Duodenal mucosa (tissue), 2 donors: ENCODE measurements around the gene TOP3A.
A peak's percentile ranks its signal among the peaks of the same experiment; 100 is the strongest.

Experiments
- H3K27ac ChIP-seq: one replicate; pipeline ENCODE4 v1.7.0; 2013; ENCODE audit warnings: low read depth, low read length
- H3K27me3 ChIP-seq, 2 donors: one replicate each; pipeline ENCODE4 v1.7.0; 2013; ENCODE audit warnings: low read length in 2 of 2, control low read depth in 1 of 2; ENCODE audit not compliant: insufficient read depth in 2 of 2, control insufficient read depth in 1 of 2
- H3K36me3 ChIP-seq, 2 donors: one replicate each; pipeline ENCODE4 v1.7.0; 2013; ENCODE audit warnings: low read length in 2 of 2, control low read depth in 1 of 2; ENCODE audit not compliant: insufficient read depth in 2 of 2, control insufficient read depth in 1 of 2
- H3K4me1 ChIP-seq, 2 donors: one replicate each; pipeline ENCODE4 v1.7.0; 2013; ENCODE audit warnings: low read length in 2 of 2, control low read depth in 1 of 2; ENCODE audit not compliant: insufficient read depth in 2 of 2, control insufficient read depth in 1 of 2
- H3K4me3 ChIP-seq, 2 donors: one replicate each; pipeline ENCODE4 v1.7.0; 2013; ENCODE audit warnings: low read length in 2 of 2, low read depth in 1 of 2
- H3K9ac ChIP-seq, 2 donors: one replicate each; pipeline ENCODE4 v1.7.0; 2013; ENCODE audit warnings: low read length in 2 of 2, low read depth in 1 of 2
- H3K9me3 ChIP-seq, 2 donors: one replicate each; pipeline ENCODE4 v1.7.0; 2013; ENCODE audit warnings: low read length in 2 of 2, control low read depth in 1 of 2; ENCODE audit not compliant: control insufficient read depth in 1 of 2

TOP3A gene

GRCh38 chr17:18226284-18226945 lies 88.4 kb downstream of the TOP3A start:
- Histone ChIP-seq H3K4me3 (peak overlapping the region; percentile 86), H3K36me3 (no peaks in the 10 kb centered on the region), H3K4me1 (peaks cover 8 to 15% of the 10 kb centered on the region in 2 donors), H3K27ac (no peak overlapping the region), H3K9ac (peak overlapping the region; percentile 54 to 61), H3K9me3 (no peaks in the 10 kb centered on the region), H3K27me3 (no peaks in the 10 kb centered on the region)

DNA sequence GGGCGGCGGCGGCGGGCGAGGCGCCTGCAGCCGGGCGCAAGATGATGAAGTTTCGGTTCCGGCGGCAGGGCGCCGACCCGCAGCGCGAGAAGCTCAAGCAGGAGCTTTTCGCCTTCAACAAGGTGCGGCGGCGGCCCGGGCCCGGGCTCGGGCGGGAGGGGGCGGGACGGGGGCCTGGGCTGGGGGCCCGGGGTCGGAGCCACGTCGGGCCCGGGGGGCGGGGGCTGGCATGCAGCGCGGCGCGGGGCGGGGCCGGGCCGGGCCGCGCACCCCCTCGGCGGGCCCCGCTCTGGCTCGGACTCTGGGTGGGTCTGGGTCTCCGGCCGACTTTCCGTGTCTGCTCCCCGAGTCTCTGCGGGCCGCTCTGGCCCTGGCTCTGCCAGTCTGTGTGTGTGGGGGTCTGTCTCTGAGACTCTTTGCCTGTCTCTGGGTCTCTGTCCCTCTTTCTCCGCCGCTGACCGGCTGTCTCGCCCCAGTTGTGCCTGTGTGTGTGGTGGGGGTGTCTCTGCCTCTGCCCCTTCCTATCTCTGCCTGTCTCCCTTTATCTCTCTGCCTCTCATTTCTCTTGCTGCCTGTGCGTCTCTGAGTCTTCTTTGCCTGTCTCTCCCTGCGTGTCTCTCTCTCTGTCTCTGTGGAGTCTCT lies 89.0 kb downstream of the TOP3A start:
- Histone ChIP-seq H3K9ac (peak overlapping the region; percentile 54 to 61), H3K27me3 (no peaks in the 10 kb centered on the region), H3K4me1 (peaks cover 8 to 15% of the 10 kb centered on the region in 2 donors), H3K4me3 (peak overlapping the region; percentile 86), H3K36me3 (no peaks in the 10 kb centered on the region), H3K27ac (no peak overlapping the region), H3K9me3 (no peaks in the 10 kb centered on the region)

GRCh38 chr17:18225121-18225641 lies 89.6 kb downstream of the TOP3A start, which contains the start of gene LLGL1:
Gene LLGL1 (plus strand): TSS chr17:18225635. CDS start chr17:18225683, 48 bp downstream.
- Histone ChIP-seq H3K27me3 (no peaks in the 10 kb centered on the region), H3K9me3 (no peaks in the 10 kb centered on the region), H3K4me3 (peak within 1 kb of the TSS; percentile 86), H3K36me3 (no peaks in the 10 kb centered on the region), H3K4me1 (peaks cover 8 to 15% of the 10 kb centered on the region in 2 donors), H3K9ac (peak within 1 kb of the TSS; percentile 54 to 61), H3K27ac (no peak within 1 kb of the TSS)

DNA sequence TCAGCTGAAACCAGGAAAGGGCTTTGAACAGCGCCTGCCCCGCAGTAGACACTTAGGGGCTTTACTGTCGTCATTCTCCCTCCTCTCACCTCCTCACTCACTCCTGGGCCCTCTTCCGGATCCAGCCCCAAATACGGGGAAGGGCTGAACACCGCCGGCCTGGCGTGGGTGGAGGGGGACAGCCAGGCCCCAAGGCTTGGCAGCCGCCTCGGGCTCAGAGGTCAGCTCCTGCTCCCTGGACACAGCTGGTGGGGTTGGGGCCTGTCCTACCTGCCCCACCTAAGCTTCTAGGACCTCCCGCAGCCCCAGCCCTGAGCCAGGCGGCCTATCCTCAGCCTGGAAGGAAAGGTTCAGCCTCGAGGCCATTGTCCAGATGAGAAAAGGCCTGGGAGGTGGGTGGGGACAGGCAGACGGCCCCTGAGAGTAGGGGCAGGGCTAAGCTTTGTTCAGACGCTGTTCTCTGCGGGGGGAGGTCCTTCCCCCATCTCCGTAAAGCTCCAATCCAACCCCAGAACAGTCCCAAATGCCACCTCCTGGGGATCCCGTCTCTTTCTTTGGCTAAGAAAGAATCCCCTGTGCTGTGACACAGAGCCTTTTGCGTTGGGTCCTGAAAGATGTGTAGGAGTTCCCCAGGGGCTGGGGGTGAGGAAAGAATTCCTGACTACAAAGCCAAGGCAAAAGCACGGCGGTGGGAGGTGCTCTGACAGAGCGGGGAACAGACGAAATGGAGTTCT lies 90.2 kb downstream of the TOP3A start:
- H3K27me3 ChIP-seq: no peaks in the 10 kb centered on the region
- peaks cover 8 to 15% of the 10 kb centered on the region in 2 donors for H3K4me1 ChIP-seq
- peak overlapping the region; percentile 27 to 63 for H3K4me3 ChIP-seq
- H3K9me3 ChIP-seq: no peaks in the 10 kb centered on the region
- peak overlapping the region in 1 of 2 donors; percentile 21 for H3K9ac ChIP-seq
- no peak overlapping the region for H3K27ac ChIP-seq
- H3K36me3 ChIP-seq: no peaks in the 10 kb centered on the region

DNA sequence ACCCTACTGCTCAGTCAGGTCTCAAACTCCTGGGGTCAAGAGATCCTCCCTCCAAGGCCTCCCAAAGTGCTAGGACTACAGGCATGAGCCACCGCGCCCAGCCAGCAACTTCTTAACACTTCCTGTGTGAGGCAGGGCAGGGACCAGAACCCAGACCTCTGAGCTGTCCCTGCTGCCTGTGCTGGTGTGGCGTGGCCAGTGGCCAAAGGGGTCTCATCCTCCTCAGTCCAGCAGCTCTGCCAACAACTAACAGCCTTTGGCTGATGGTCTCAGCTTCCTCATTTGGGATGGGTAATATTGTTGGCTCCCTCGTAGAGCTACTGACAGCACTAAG lies 90.8 kb downstream of the TOP3A start:
- no peak overlapping the region for H3K9ac ChIP-seq
- no peaks in the 10 kb centered on the region for H3K27me3 ChIP-seq
- H3K4me3 ChIP-seq: no peak overlapping the region
- peaks cover 11 to 15% of the 10 kb centered on the region in 2 donors for H3K4me1 ChIP-seq
- H3K27ac ChIP-seq: no peak overlapping the region
- no peaks in the 10 kb centered on the region for H3K9me3 ChIP-seq
- H3K36me3 ChIP-seq: no peaks in the 10 kb centered on the region
